Liver (tissue), 9 donors: ENCODE results near the gene MPRIP. TPM values are rescaled to one million over a fixed set of nuclear protein-coding genes. Genes with fewer than 3 reads are reported as not detected.
A peak's percentile ranks its signal among the peaks of the same experiment; 100 is the strongest.
"Not testable (repeated sequence)": the region's sequence is repeated elsewhere in the genome, so short reads cannot be mapped to it uniquely, and the experiment has no call there.

Source experiments
- DNase-seq: peaks from one replicate; pipeline ENCODE4 v3.0.0-alpha.2; 2017; ENCODE audit warnings: low spot score
- H3K27ac ChIP-seq, 2 donors: one replicate each; pipeline ENCODE4 v1.7.0; 2013; ENCODE audit warnings: inconsistent platforms in 2 of 2, low read length in 2 of 2, control low read depth in 1 of 2, low read depth in 1 of 2, mild to moderate bottlenecking in 1 of 2
- H3K27me3 ChIP-seq, 4 donors: one replicate each; pipeline versions ENCODE4 v1.6.1 to v1.7.0; 2013; ENCODE audit warnings: low read length in 3 of 4, inconsistent platforms in 1 of 4, mild to moderate bottlenecking in 1 of 4, moderate library complexity in 1 of 4; ENCODE audit not compliant: control insufficient read depth in 4 of 4, insufficient read depth in 4 of 4
- H3K36me3 ChIP-seq, 4 donors: one replicate each; pipeline versions ENCODE4 v1.6.1 to v1.7.0; 2013; ENCODE audit warnings: low read length in 3 of 4, mild to moderate bottlenecking in 3 of 4, low read depth in 1 of 4, moderate library complexity in 1 of 4; ENCODE audit not compliant: control insufficient read depth in 4 of 4, insufficient read depth in 3 of 4
- H3K4me1 ChIP-seq, 4 donors: one replicate each; pipeline versions ENCODE4 v1.6.1 to v1.7.0; 2013; ENCODE audit warnings: low read length in 3 of 4, mild to moderate bottlenecking in 3 of 4, moderate library complexity in 1 of 4; ENCODE audit not compliant: control insufficient read depth in 4 of 4, insufficient read depth in 4 of 4
- H3K4me3 ChIP-seq, 3 donors: one replicate each; pipeline versions ENCODE4 v1.6.1 to v1.7.0; 2013; ENCODE audit warnings: low read length in 3 of 3, control low read depth in 1 of 3, low read depth in 1 of 3, mild to moderate bottlenecking in 1 of 3
- H3K9ac ChIP-seq, 2 donors: one replicate each; pipeline ENCODE4 v1.7.0; 2013; ENCODE audit warnings: low read length in 2 of 2, mild to moderate bottlenecking in 2 of 2, moderate library complexity in 2 of 2, control low read depth in 1 of 2, low read depth in 1 of 2
- H3K9me3 ChIP-seq, 4 donors: one replicate each; pipeline versions ENCODE4 v1.6.1 to v1.7.0; 2013; ENCODE audit warnings: low read length in 3 of 4; ENCODE audit not compliant: control insufficient read depth in 4 of 4
- ATF3 ChIP-seq: IDR thresholded peaks from 2 replicates; pipeline ENCODE4 v1.6.1; 2016; ENCODE audit warnings: antibody characterized with exemption
- EGR1 ChIP-seq, 2 donors: IDR thresholded peaks; 2 replicates each; pipeline ENCODE4 v1.6.1; 2016 to 2018; ENCODE audit warnings: antibody characterized with exemption in 2 of 2, low read depth in 2 of 2
- FOXA1 ChIP-seq: IDR thresholded peaks from 2 replicates; pipeline ENCODE4 v1.6.1; 2016; ENCODE audit warnings: antibody characterized with exemption
- FOXA2 ChIP-seq: IDR thresholded peaks from 2 replicates; pipeline ENCODE4 v1.6.1; 2016; ENCODE audit warnings: antibody characterized with exemption
- GABPA ChIP-seq, 2 donors: IDR thresholded peaks in 1 of 2; conservative IDR thresholded peaks in 1 of 2; 2 replicates each; pipeline ENCODE4 v1.6.1; 2016; ENCODE audit warnings: antibody characterized with exemption in 2 of 2, mild to moderate bottlenecking in 1 of 2, moderate library complexity in 1 of 2
- HNF4G ChIP-seq: IDR thresholded peaks from 2 replicates; pipeline ENCODE4 v1.6.1; 2016; ENCODE audit warnings: antibody characterized with exemption
- JUND ChIP-seq, 2 donors: IDR thresholded peaks; 2 replicates each; pipeline ENCODE4 v1.6.1; 2016; ENCODE audit warnings: antibody characterized with exemption in 2 of 2
- NR2F2 ChIP-seq: IDR thresholded peaks from 2 replicates; pipeline ENCODE4 v1.6.1; 2016; ENCODE audit warnings: antibody characterized with exemption
- RAD21 ChIP-seq, 2 donors: IDR thresholded peaks; 2 replicates each; pipeline ENCODE4 v1.6.1; 2016; ENCODE audit warnings: antibody characterized with exemption in 2 of 2, mild to moderate bottlenecking in 2 of 2
- RXRA ChIP-seq, 2 donors: IDR thresholded peaks; 2 replicates each; pipeline ENCODE4 v1.6.1; 2017 to 2018; ENCODE audit warnings: antibody characterized with exemption in 2 of 2, mild to moderate bottlenecking in 1 of 2
- SP1 ChIP-seq: IDR thresholded peaks from 2 replicates; pipeline ENCODE4 v1.6.1; 2018; ENCODE audit warnings: antibody characterized with exemption, mild to moderate bottlenecking
- YY1 ChIP-seq: IDR thresholded peaks from 2 replicates; pipeline ENCODE4 v1.6.1; 2016; ENCODE audit warnings: antibody characterized with exemption, mild to moderate bottlenecking
- WGBS: extraction: QIAGEN DNeasy Blood & Tissue Kit; methylation state at CpG from one replicate; pipeline ENCODE4 v1.1.7; 2013; 5-methylcytosine and 5-hydroxymethylcytosine counted together
- polyA plus RNA-seq, 2 donors: library from polyadenylated mRNA; stranded (reverse) in 1 of 2; unstranded in 1 of 2; fragments of 200-250 nt in 1 of 2; fragments of >200 nt in 1 of 2; fragmentation: Nextera tagmentation in 1 of 2; extraction: Ambion mirVana in 1 of 2; gene quantifications; one replicate each; pipeline versions ENCODE4 v1.2.1 to v1.2.3, GENCODE V29; 2013 to 2015
- total RNA-seq, 2 donors: library from RNA; depleted of rRNA; stranded (reverse); fragments of >200 nt; gene quantifications; one replicate each; pipeline ENCODE4 v1.2.3, GENCODE V29; 2014
- TF ChIP-seq, protein P1 (sequence below): IDR thresholded peaks from 2 replicates; pipeline ENCODE4 v1.6.1; 2016; ENCODE audit warnings: antibody characterized with exemption, mild to moderate bottlenecking
- TF ChIP-seq, protein P2 (sequence below): IDR thresholded peaks from 2 replicates; pipeline ENCODE4 v1.6.1; 2016; ENCODE audit warnings: antibody characterized with exemption
- donor health status: healthy.
- donor health status: healthy.
- donor health status: healthy.
- donor health status: healthy.
- donor health status: healthy.

Gene MPRIP
- total and polyA plus RNA-seq, 4 donors = 21.2 to 61.9 (median 34.7) TPM

GRCh38 chr17:17191346-17191792 is 149.1 kb downstream of the MPRIP start:
- 82% methylated on average over 11 of the region's 11 CpGs for WGBS
- Histone ChIP-seq H3K9me3 (no peaks in the 10 kb centered on the region), H3K36me3 (peaks cover 0 to 12% (median 1%) of the 10 kb centered on the region in 4 donors), H3K27me3 (no peaks in the 10 kb centered on the region), H3K9ac (no peak overlapping the region), H3K27ac (no peak overlapping the region), H3K4me1 (peaks cover 0 to 10% (median 1%) of the 10 kb centered on the region in 4 donors), H3K4me3 (no peak overlapping the region)
- DNase-seq = no peak
- TF ChIP-seq JUND (IDR thresholded peaks at IDR 0.05) = peak in 1 of 2 donors; percentile 74
- no peak for TF ChIP-seq FOXA2

- DNase-seq = no peak
- peaks cover 0 to 12% (median 1%) of the 10 kb centered on the region in 4 donors for H3K36me3 ChIP-seq
- no peak overlapping the region for H3K9ac ChIP-seq
- H3K27ac ChIP-seq = no peak overlapping the region
- peaks cover 0 to 10% (median 1%) of the 10 kb centered on the region in 4 donors for H3K4me1 ChIP-seq
- H3K9me3 ChIP-seq = no peaks in the 10 kb centered on the region
- H3K27me3 ChIP-seq = no peaks in the 10 kb centered on the region
- no peak overlapping the region for H3K4me3 ChIP-seq
- WGBS = 73% methylated on average over 10 of the region's 10 CpGs
- TF ChIP-seq SP1 (no peak), ATF3 (no peak), JUND (IDR thresholded peaks at IDR 0.05) (no peak), FOXA1 (no peak), HNF4G (no peak), RAD21 (IDR thresholded peaks at IDR 0.05) (no peak), YY1 (no peak)
- TF ChIP-seq, protein P1, sequence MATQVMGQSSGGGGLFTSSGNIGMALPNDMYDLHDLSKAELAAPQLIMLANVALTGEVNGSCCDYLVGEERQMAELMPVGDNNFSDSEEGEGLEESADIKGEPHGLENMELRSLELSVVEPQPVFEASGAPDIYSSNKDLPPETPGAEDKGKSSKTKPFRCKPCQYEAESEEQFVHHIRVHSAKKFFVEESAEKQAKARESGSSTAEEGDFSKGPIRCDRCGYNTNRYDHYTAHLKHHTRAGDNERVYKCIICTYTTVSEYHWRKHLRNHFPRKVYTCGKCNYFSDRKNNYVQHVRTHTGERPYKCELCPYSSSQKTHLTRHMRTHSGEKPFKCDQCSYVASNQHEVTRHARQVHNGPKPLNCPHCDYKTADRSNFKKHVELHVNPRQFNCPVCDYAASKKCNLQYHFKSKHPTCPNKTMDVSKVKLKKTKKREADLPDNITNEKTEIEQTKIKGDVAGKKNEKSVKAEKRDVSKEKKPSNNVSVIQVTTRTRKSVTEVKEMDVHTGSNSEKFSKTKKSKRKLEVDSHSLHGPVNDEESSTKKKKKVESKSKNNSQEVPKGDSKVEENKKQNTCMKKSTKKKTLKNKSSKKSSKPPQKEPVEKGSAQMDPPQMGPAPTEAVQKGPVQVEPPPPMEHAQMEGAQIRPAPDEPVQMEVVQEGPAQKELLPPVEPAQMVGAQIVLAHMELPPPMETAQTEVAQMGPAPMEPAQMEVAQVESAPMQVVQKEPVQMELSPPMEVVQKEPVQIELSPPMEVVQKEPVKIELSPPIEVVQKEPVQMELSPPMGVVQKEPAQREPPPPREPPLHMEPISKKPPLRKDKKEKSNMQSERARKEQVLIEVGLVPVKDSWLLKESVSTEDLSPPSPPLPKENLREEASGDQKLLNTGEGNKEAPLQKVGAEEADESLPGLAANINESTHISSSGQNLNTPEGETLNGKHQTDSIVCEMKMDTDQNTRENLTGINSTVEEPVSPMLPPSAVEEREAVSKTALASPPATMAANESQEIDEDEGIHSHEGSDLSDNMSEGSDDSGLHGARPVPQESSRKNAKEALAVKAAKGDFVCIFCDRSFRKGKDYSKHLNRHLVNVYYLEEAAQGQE = no peak
- TF ChIP-seq, protein P2, sequence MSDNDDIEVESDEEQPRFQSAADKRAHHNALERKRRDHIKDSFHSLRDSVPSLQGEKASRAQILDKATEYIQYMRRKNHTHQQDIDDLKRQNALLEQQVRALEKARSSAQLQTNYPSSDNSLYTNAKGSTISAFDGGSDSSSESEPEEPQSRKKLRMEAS = no peak
These were observed 149.7 kb downstream of the MPRIP start for GRCh38 chr17:17191961-17192381.

DNA sequence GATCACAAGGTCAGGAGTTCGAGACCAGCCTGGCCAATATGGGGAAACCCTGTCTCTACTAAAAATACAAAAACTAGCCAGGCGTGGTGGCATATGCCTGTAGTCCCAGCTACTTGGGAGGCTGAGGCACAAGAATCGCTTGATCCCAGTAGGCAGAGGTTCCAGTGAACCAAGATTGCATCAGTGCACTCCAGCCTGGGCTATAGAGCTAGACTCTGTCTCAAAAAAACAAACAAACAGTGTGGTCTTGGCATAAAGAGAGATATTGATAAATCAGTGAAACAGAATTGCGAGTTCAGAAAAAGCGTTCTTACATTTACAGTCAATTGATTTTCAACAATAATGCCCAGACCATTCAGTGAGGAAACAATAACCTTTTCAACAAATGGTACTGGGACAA is 153.2 kb downstream of the MPRIP start:
- not testable (repeated sequence) for H3K27ac ChIP-seq, H3K9me3 ChIP-seq, H3K4me3 ChIP-seq, H3K4me1 ChIP-seq, H3K27me3 ChIP-seq, H3K9ac ChIP-seq, H3K36me3 ChIP-seq, DNase-seq
- 55% methylated on average over 5 of the region's 5 CpGs for WGBS

GRCh38 chr17:17196776-17197175 is 154.5 kb downstream of the MPRIP start:
- Histone ChIP-seq H3K4me3 (no peak overlapping the region), H3K9ac (no peak overlapping the region), H3K9me3 (no peaks in the 10 kb centered on the region), H3K27me3 (no peaks in the 10 kb centered on the region), H3K4me1 (peaks cover 0 to 3% (median 1%) of the 10 kb centered on the region in 4 donors), H3K27ac (no peak overlapping the region), H3K36me3 (peaks cover 0 to 1% (median 0%) of the 10 kb centered on the region in 4 donors)
- DNase-seq = no peak
- TF ChIP-seq, protein P1 = no peak
- no peak for TF ChIP-seq HNF4G
- TF ChIP-seq SP1 = no peak
- TF ChIP-seq FOXA2 = no peak
- no peak for TF ChIP-seq ATF3
- no peak for TF ChIP-seq FOXA1
- TF ChIP-seq RAD21 (IDR thresholded peaks at IDR 0.05) = no peak
- TF ChIP-seq RXRA (IDR thresholded peaks at IDR 0.05) = no peak
- no peak for TF ChIP-seq EGR1 (IDR thresholded peaks at IDR 0.05; ENCODE audit: low read depth in 2 of 2)
- TF ChIP-seq YY1 = no peak
- no peak for TF ChIP-seq JUND (IDR thresholded peaks at IDR 0.05)
- TF ChIP-seq GABPA (IDR thresholded peaks at IDR 0.05 in 1 of 2, conservative IDR thresholded peaks at IDR 0.05 in 1 of 2) = no peak
- no peak for TF ChIP-seq NR2F2
- TF ChIP-seq, protein P2 = no peak
